Fibroblast of skin of right biceps (primary cell): ENCODE results near the gene CTXND1.

Experiments
- DNase-seq: peaks from one replicate; pipeline ENCODE4 v3.0.0-alpha.2; 2013

The CTXND1 gene

DNA sequence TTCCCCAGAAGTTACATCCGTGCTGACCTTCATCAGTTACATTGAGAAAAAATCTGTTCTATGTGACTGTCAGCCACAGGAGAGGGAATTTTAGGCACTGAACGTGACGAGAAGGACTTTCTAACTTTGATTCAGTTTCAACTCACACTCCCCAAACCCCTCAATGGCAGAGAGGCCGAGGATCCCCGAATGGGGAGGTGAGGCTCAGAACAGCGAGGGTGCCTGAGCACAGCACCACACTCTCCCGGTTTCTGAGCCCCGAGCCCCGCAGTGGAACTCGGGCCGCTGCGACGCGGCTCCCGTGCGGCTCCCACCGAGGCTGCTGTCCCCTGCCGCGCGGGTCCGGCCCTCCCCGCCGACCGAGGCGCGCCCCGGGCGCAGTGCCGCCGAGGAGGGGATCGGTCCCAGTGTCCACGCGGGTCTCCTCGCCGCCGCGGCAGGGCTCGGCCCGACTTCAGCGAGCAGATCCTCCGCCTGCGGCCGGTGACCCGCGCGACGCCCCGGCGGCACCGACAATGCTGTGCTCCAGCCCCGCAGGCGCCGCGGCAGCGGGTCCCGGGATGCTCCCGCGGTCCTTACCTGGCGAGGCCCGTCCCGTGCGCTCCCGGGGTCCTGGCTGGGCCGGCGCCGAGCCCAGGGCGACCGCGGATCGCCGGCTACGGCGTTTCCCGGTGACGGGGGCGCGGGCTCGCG is 439 bp downstream of the CTXND1 start:
- DNase-seq: peak; percentile 1

DNA sequence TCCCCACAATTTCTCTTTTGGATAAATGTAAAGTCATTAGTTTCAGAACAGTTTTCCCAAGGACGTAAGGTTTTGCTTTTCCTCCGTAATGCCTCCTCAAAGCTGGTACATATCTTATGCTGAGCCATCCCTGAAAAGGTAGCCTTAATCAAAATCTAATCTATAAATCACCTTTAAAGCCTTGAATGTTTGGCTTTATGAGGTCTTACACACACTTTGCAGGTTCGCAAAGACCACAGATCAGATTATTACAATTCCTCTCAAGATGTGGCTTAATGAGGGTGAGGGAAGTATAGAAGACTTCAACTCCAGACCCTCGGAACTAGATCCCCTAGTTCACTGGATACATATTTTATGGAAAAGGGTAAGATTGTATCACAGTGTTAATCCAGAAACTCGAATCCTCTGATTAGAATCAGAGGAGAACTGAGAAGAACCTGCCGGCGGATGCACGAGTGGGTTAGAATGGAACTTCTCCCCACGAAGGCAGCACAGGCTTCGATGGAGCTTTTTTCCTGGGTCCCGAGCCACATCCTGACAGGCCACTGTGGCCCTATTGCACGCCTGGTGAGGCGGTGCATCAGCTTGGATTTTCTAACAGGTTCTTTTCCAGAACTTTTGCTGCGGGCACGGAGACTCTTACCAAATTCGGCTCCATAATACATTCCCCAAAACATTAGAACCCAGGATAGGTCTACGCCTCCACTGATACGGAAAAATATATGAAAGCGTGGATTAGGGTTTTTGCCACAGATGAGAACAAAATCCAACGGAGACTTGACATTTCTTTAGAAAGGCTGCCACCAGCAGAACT is 1.2 kb downstream of the CTXND1 start:
- DNase-seq: no peak

DNA sequence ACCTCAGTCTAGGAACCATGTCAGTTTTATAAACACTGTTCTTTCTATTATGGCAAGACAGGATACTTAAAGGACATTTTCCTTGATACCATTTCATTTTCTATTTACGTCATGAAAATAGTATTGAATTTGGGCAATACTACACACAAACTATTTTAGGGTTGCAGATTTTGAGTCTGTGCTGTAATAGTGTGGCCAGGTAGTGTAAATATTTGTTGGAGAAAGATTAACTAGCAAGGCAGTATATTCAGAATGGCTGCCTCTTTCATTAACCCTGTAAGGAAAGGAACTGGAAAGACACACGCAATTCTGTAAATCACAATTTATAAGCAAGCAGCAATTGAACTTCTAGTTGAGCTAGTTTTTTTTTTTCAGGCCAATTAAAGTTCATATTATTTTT is 2.0 kb downstream of the CTXND1 start:
- DNase-seq: no peak

DNA sequence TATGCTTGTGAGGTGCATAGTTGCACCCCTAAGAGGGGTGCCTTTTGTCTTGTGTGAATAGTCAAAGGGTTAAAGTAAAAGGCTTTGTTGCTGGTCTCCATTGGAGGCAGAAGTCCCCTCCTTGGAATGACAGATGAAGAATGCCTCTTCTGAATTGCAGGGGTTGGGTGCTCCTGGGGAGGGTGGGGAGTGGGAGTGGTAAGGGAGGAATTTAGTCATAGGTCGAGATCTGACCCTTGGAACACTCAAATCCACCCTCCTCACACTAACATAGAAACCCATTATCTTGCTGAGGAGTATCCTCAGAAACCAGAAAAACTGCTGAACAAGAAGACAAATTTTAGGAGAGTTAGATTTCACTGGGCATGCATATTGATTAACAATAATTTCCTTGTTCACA is 4.7 kb downstream of the CTXND1 start:
- no peak for DNase-seq

DNA sequence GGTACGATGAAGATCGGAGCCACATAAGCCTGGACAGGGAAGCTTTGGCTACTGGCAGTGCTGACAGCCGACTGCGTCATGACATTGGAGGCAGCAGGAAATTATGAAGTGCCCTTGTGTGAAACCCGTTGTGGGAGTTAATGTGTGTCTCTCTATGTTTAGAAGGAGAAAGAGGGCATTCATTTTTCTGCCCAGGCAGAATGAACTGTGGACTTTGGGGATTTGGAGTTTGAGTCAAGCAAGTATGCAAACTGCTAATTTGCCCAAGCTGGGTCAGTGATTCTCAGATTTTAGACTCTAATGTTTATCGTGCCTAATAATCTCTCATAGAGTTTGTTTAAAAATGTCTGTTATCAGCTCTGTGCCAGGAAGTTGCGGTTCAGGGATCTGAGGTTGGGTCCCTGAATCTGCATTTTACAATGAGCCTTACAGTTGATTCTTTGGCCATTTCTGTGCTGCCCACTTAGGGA is 5.6 kb downstream of the CTXND1 start:
- no peak for DNase-seq

DNA sequence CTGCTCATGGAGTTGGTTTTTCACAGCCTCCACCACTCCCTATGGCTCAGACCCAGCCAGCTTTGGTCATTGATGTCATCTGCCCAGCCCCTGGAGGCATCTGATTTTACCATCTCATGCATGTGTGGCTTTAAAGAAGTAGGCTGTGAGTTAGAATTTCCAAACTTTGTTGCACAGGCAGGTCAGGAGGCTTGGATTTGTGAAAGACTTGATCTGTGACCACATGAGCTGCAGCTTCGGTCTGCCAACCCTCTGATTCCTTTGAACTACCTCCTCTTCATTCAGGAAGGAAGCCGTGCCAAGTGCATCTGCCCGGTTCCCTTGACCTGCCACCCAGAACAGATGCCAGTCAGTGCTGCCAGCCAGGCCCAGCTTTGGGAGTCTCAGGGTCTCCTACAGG is 9.2 kb downstream of the CTXND1 start:
- DNase-seq: no peak

DNA sequence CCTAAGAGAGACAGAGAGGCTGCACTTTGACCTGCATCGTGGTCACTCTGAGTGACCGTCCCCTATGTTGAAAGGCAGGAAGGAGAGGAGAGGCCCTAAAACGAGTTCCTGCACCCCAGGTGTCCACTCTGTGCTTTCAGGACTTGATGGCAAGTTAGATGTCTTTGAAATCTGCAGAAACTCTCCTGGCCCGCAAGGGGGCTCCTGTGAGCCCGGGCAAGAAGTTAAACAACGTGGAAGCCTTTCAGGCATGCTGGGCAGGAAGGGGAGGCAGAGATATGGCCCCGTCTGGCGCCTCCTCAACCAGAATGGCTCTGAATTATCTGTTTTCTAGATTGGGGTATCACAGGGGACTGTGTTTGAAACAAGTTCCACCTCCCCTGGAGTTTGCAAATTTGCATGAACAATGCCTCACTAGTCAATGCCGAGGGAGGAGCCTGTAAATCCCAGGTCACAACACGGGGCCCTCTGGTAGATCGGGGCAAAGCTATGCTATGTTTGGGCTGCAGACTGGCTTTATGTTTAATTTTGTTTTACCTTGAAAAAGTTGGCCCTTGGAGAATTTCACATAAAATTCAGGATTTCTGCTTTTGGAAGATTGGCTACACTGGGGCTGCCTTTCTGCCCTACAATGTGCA is 9.8 kb downstream of the CTXND1 start:
- peak; percentile 43 for DNase-seq

DNA sequence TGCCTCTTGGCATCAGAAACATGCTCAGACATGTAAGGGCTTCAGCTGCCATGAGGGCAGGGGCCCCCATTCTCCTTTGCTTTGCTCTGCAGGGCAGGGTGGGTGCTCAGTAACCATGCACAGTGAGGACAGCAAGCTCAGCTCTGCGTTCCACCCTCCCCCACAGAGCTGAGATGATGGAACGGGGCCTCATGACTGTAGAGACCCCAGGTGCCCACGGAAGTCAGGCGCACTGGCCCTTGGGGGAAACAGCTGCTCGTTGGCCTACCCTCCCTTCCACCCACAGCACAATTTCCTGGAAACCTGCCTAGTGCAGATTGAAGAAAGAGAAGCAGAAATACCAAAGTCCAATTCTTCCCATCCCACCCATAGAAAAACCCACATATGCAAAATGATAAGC is 10.5 kb downstream of the CTXND1 start:
- DNase-seq: no peak

DNA sequence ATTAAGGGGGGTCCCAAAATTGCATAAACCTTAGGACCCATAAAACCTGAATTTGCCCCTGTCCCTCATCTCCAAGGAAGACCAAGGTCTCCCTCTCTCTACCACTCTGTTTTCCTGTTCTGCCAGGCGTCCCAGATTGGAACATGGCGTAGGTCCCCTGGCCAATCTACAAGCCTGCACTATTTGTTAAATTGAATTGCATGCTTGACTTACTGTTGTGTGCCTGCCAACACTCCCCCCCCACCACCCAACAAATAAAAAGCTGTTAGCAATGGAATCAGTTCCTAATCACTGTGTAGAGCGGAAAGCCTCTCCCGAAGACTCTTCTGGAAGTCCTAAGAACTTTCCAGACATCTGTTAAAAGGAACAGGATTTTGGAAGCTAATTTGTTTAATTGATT is 11.7 kb downstream of the CTXND1 start:
- DNase-seq: no peak

DNA sequence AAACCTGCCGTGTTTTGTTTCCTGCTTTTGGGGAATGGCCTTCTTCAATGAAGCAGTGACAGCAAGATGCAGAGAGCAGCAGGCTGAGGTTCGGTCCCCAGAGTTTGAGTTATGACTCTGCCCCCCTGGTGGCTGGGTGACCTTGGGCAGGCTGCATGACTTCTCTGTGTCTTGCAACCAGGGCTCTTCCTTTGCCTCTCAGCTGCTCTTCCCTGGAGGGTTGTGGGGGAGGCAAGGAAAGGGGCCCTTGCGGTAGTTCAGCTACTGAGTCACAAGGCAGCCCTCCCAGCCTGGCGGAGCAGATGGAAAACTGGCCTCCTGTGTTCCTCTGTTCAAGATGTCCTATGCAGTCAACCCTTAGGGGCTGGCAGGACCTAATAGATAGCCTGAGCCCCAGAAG is 17.1 kb downstream of the CTXND1 start:
- peak; percentile 23 for DNase-seq

DNA sequence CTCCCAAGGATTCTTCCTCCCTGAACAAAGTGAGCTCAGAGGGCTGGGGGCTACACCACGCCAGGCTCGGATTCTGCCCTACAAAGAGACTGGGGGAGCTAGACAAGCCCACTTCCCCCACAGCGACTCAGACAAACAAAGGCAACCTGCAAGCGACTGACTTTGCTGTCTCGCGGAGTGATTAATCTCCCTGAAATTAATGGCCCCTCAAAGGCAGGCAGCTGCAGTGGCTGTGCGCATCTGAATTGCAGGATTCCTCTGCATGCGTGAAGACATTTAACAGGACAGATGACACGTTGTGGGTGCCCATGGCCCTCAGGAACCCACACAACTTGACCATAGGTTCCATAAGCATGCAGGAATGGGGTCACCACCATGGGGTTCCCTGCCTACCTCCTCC is 18.4 kb downstream of the CTXND1 start:
- DNase-seq: no peak

DNA sequence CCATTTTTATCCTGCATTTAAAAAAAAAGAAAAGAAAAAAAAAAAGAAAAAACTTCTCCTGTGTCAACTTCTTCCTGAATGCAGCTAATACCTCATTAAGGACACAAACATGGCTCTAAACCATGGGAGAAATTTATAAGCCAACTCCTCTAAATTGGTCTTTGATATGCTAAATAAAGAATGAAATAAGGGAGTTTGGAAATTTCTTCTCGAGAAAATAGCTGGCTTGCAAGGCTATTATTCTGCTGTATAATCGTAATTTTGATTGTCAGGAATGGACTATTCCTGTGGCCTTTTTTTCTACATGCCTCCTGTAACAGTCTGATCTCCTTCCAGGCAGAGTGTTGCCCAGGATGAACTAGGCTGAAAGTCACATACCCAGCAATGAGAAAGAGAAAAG is 20.6 kb downstream of the CTXND1 start:
- no peak for DNase-seq

DNA sequence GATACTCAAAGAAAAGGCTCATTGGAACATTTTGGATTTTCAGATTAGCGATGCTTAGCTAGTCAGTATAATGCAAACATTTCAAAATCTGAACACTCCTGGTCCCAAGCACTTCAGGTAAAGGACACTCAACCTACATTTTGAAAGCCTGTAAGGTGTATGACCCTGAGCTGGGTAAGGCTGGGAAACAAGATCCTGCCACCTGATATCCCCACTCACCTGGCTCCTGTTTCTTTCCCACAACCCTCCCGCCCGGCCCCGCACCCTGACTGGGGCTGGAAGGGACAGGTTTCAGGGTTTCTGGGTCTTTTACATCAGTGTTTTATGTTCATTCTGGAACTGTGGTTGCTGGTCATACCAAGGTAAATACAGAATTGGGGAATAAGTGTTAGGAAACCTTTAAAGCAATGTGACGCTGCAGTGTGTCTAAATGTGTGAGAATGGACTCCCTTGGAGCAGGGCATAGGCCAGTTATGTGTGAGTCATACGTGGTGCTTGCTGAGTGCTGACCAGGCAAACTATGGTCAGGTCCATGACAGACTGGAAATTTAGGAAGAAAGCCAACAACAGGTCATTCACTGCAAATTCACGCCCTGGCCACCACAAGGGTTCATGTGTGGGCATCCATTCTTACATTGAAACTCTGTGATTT is 22.9 kb downstream of the CTXND1 start:
- no peak for DNase-seq

DNA sequence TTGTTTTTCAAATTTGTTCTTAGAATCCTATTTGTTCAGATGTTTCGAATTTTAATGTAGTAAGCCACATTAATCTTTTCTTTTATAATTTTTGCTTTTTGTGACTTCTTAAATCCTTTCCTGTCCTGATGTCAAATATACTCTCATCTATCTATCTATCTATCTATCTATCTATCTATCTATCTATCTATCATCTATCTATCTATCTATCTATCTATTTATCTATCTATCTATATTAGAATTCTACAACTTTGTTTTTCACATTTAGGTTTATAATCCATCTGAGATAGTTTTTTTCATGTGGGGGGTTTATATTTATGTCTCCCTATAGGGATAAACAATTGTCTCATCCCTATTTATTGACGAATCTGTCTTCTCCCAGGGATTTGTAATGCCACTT is 32.1 kb downstream of the CTXND1 start:
- no peak for DNase-seq

DNA sequence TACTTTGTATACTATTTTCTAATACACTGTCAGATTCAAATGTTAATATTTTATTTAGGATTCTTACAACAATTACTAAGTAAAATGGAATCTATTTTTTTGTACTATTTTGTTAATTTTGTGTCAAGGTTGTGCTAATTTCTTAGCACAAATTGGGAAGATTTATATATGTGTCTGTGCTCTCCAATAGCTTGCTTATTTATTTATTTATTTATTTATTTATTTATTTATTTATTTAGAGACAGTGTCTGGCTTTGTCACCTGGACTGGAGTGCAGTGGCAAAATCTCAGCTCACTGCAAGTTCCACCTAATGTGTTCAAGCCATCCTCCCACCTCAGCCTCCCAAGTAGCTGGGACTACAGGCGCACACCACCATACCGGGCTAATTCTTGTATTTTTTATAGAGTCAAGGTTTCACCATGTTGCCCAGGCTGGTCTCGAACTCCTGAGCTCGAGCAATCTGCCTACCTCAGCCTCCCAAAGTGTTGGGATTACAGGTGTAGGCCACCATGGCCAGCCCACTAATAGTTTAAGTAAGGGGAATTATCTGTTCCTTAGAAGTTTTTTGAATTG is 34.6 kb downstream of the CTXND1 start:
- no peak for DNase-seq

DNA sequence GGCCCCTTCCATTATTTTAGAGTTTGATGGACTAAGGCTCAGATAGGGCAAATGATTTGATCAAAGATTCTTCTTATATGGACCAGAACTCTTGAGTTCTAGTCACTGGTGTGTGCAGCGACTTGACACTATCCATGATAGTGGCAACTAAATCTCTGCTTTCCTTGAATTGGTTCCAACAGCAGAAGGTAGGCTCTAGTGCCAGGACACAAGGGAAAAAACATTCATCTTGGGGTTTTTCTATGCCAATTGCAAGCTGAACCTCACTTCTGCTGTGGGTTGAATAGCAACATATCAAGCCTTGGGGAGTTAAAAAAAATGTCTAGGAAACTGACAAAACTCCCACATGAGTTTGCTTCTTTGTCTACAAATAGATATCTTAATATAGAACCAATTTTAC is 35.1 kb downstream of the CTXND1 start:
- DNase-seq: no peak

DNA sequence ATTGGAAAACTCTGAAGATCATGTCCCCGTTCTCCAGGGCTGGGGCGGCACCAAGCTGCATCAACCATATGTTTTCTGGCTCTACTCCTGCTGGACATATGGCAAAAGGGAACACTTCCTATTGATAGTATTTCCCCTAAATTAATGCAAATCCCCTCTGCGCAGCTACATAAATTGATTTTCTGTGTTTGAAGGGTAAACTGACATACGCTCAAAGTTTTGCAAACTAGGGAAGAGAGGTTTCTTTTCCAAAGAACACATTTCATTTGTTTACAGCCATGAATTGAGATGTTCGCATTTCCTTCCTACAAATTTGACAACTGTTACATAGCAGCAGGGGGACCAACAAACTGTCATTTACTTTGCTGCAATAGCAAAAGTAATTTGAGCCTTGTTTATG is 35.9 kb downstream of the CTXND1 start:
- no peak for DNase-seq

DNA sequence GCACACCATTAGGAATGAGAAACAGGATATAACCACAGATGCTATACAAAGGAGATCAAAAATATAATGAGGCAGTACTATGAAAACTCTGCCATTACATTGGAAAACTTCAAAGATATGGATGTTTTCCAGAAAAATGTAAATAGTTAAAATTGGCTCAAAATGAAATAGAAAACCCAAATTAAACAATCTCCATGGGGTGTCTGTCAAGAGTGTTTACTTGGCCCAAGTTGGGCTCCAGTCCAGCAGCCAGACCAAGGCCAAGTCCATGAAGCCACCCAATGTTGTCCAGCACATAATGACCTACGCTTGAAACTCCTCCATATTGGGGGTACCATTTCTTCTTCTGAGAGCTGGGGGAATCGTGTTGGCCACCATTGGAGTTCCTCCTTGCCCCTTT is 37.1 kb downstream of the CTXND1 start:
- DNase-seq: no peak

DNA sequence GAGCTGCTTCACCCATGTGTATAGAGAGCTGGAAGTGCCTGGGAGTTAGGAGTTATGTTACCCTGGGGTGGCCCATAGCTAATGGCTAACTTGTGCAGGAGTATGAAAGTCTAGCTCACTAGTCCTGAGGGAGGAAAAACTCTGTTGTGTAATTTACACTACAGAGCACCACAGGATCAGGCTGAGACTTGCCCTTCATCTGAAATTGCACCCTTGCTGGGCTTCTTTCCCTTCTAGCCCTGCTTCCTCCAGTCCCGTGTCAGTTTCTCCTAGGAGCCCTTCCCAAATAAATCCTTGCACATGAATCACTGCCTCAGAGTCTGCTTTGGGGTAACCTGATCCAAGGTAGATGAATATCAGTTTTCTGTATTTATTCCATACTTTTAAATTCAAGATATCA is 40.0 kb downstream of the CTXND1 start:
- DNase-seq: no peak

DNA sequence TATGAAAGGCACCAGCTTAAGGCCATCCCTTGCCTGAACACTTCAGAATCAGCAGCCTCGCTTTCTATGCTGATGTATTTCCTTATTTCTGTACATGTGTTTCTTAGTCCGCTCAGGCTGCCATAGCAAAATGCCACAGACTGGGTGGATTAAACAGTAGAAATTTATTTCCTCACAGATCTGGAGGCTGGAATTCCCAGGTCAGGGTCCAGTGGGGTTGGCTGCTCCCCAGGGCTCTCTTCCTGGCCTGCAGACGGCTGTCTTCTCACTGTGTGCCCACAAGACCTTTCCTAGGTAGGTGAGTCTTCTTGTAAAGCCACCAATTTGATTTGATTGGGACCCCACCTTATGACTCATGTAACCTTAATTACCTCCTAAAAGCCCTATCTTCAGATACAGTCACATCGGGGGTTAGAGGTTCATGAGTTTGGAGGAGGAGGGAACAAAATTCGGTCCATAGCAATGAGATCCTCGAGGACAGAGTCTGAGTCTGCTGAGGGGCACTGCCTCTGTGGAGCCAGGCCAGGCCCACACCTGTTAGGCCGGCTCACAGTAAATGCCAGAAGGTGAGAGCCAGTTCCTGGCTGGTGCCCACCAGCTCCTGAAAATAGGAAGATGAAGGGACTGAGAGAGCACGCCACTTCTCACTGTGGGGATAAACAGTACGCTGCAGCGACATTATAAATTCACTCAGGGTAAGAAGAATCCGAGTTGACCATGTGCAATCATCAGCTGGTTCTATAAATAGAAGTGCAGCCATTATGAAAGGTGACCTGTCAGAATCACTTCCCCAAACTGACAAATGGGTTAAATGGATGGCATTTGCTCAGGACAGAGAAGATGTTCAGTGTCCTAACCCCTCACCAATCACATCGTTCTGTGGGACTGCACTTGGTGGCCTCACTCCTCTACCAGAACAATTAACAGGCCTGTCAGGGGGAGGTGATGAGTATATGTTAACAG is 41.1 kb downstream of the CTXND1 start:
- DNase-seq: no peak

DNA sequence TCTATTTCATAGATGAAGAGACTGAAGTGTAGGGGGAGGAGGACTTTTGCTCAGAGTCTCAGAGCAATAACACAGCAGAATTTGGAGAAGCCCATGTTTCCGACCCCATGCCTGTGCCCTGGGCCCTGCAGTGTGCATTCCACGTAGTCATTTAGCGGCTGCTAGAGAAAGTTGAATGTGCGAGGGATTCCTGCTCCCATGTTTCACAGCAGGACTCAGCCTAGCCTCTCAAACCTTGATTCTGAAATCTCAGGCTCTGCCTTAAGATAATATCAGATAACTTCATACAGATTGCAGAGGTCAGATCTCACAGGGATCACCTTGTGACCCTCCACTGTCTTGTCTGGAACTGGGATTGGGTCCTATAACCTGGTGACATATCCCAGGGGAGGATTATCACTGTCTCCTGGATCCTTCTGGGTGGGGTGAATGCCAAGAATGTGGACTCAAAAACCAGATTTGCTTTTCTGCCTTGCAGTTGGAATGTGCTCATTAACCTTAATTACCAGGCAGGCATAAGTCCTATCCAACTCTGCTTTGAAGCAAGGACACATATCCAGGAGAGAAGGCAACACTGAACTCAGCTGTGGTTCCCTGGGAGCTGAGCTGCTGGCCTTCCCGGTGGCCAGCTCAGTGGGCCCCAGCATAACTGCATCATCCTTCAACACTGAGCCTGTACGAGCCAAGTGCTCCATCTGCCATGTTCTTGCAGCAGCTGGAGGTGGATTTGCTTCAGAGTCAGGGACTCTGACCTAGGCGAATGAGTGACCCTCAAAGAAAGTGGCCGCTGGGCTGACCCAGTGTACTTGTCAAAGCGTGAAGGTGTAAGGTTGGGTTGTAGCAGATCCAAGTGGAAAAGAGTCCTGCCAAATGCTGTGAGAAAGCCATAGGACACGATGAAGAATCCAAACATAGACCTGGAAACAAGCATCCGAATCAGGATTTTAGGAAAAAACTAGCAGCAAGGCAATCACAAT is 43.0 kb downstream of the CTXND1 start:
- DNase-seq: no peak
